GM21423 (cell line): ENCODE results near the gene NFIC.

Experiments
- ATAC-seq: cut with Tn5 transposase; IDR thresholded peaks from one replicate; pipeline ENCODE4 v1.9.1; 2021; ENCODE audit warnings: mild to moderate bottlenecking, moderate library complexity; ENCODE audit not compliant: unreplicated experiment

The NFIC gene

DNA sequence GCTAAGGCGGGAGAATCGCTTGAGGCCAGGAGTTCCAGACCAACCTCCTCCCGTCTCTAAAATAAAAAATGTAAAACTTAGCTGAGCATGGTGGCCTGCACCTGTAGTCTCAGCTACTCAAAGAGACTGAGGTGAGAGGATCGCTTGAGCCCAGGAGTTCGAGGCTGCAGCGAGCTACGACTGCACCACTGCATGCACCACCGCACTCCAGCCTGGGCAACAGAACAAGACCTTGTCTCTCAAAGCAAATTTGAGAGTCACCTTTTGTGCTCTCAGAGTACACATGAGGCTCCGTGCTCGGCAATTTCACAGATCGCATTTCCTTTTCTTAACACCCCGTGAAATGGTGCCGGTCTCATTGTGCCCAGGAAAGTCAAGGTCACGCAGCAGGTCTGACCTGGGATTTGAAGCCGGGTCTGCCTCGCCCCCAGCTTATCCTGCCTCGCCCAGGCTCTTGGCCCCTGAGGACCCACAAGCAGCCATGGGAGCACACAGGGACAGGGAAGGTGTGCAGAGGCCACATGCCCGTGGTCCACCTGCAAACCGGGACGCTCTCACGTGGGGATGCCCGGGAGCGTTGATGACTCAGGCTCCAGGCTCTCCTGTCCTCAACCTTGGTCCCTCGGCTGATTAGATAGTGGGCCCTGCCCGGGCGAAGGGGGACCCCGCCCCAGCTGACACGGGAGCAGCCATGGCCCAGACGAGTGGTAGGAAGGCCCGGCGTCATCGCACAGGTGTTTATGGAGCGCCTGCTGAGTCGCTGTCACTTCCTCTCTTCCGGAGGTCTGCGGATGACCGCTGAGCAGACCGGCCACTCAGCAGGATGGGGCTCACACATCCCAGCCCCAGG, 115.1 kb downstream of the NFIC start:
- no peak for ATAC-seq

DNA sequence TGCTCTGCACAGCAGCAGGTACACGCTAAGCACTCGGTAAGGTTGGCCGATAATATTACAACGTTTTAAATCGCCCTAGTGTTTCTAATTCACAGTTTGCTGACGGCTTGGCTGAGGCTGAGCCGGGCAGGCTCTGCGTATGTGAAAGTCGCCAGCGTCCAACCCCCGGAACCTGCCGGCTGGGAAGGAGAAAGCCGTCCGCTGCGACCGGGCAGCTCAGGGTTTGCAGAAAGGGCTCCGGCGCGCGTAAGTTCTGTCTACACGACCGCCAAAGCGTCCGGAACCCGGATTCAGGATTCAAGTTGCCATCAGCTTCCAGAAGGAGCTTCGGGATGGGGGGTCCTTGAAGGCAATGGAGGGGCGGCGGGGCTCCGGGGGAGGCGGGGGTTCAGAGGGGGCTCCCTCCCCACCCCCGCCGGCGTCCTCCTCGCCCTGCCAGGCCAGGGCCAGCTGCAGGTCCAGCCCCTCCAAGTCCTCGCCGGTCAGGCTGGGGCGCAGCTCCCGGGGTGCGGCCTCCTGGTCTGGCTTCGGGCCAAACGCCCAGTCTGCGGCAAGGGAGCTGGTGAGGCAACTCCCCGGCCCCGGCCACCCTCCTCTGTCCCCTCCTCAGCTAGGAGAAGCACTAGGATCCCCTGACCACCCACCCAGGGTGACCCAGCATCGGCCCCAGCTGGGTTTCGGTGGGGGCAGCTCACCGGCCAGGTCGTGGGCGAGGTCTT, 116.3 kb downstream of the NFIC start:
- no peak for ATAC-seq

DNA sequence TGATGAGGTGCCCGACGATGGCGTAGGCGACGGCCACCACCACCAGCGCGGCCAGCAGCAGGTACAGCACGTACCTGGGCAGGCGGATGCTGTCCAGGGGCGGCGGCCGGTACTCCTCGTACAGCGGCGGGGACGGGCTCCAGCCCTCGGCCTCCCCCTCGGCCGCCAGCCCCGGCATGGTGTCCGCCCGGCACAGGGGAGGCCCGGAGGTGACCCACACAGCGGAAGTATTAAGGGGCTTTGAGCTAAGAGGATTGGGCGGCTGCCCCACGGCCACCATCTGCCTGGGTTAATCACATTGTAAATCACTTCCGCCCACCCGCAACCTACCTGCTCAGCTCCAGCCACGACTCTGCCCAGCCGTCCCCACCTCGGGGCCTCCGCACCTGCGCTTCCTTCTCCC, 116.8 kb downstream of the NFIC start, which contains the start of gene SMIM44:
Gene SMIM44, minus strand, starts transcription at position 216 of the 403 bp plus-strand sequence. Its CDS starts 38 bp downstream, at position 178.
- no peak for ATAC-seq

DNA sequence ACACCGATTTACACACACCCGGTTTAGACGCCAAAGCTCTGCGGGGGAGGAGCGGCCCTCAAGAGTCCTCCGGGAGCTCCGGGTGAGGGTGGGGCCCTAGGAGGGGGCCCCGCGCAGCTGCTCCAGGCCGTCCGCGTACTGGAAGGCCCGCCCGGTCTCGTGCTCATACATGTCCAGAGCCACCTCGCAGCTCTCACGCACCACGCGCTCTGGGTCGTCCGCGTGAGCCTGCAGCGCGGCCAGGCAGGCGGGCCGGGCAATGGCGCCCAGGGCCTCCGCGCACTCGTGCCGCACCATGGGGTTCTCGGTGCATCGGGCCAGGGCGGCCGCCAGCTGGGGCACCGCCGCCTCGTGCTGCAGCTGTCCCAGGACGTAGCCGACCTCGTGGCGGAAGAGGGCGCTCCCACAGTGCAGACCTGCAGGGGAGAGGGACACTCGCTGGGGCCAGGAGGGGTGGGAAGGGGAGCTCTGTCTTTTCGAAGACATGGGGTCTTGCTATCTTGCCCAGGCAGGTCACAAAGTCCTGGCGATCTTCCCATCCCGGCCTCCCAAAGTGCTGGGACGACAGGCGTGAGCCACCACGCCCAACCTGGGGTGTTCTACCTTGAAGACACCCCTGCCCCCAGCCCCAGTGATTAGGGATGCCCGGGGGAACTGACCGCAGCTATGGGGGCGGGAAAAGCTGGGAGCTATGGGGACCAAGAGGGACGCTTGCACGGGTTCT, 125.2 kb downstream of the NFIC start:
- ATAC-seq: no peak

DNA sequence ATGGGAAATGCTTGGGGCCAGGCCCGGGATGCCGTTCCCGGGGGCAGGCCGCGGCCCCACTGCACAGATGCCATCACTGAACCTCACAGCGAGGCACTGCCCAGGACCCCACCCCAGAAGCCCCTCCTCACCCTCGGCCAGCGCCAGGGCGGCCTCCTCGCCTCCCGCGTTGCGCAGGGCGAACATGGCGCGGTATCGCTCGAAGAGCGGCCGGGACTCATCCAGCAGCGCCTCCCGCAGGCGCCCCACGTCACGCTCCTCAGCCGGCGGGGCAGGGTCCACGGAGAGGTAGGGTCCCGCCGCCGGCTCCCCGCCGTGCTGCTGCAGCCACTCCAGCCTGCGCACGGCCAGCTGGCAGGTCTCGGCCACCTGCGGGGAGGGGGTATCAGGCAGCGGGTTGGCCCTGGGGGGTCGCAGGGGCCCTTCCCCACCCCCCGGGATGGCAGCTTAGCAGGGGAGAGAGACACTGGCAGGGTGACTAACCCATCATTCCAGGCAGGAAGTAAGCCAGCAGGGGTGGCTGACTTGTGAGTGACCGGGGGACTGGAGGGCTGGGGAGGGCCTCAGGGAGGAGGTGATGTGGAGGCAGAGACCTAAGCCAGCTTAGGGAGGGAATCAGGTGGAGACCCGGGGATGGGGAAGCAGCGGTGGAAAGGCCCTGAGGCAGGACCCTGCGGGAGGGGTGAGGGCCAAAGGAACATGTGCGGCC, 125.9 kb downstream of the NFIC start:
- ATAC-seq: no peak

DNA sequence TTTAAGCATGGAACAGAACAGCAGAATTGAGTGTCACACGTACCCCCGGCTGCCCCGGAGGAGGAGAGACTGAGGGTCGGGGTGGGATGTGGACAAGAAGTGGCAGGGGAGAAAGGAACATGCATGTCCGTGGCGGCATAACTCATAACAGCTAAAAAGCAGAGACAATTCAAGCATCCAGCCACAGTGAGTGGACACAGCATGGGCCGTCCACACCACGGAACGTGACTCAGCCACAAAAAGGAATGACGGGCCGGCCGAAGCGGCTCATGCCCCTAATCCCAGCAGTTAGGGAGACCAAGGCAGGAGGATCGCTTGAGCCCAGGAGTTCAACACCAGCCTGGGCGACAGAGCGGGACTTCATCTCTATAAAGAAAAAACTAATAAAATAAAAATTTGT, 126.5 kb downstream of the NFIC start:
- ATAC-seq: no peak

DNA sequence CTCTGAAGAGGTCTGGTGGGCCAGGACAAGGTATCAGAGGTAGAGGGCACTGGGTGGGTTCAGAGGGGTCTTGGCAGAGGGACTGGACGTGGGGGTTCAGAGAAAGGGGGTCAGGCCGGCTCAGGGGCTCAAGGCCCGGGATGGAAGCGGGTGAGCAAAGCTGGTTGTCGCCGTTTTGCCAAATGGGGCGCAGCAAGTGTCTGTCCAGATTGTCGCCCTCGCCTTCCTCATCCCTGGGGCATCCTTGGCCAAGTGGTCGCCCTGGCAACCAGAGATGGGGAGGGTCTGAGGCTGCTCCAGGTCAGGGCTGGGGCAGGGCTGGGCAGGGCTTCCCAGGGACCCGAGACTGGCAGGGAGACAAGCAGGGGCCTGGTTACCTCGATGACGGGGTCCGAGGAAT, 127.3 kb downstream of the NFIC start:
- no peak for ATAC-seq

DNA sequence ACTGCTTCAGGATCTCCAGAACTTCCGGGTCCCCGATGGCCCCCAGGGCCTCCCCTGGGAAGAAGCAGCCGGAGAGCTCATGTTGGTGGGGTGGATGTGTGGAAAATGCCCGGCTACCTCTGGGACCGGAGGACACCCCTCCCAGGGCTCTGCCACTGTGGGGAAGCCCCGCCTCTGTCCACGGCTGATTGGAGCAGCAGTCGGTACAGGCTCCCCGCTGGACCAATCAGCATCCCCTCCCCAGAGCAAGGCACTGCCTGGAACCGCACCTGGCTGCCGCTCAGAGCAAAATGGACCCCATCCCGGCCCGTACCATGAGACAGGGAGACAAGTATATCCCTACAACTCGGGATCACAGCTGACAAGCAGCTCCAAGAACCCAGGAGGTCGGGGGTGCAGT, 127.7 kb downstream of the NFIC start:
- ATAC-seq: no peak

DNA sequence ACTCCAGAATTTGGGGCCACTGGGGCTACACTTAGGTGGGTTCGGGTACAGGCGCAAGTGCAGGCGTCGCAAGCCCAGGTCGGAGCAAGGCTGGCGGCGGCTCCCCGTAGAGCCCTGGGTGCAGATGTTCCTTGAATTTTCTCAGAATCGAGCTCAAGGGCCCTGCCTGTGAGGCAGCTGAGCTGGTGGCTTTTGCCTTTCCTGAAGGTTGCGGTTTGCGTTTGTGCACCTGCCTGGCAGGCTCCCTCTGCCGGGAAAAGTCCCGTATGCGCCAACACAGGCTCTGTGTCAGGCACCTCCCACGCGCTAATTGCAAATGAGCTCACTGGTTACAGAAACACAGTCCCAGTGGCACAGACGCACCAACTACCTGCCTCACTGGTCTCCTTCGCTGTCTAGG, 128.2 kb downstream of the NFIC start:
- no peak for ATAC-seq

DNA sequence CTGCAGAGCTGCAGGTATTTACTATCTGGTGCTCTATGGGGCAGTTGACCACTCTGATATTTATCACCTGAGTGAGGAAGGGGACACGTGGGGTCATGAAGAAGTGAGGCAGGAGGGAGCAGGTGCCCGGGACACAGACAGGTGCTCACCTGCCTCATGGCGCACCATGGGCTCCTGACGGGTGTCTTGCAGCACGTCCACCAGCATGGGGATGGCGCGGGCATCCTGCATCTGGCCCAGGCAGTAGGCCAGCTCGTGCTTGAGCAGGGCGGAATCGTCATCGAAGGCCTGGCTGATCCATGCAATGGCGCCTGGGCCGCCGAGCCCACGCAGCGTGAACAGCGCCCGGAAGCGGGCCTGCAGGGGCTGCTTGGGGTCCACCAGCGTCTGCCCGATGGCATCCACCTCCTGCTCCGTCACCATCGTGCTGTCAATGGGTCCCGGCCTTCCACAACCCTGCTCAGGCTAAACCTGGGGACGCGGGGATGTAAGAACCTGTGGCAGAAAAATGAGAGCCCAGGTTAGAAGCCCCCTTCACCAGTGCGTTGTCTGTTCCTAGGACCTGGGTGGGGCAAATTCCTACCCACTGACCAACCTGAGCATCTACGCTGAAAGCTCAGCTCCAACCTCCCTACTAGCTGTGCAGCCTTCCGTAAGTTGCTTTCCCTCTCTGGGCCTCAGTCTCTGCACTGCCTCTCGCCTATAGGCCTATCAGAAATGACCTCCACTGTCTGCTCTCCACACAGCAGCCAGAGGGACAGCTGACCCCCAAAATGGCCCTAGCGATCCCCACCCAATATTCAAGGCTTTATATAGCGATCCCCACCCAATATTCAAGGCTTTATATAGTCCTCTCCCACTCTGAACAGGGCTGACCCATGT, 130.2 kb downstream of the NFIC start:
- ATAC-seq: no peak

DNA sequence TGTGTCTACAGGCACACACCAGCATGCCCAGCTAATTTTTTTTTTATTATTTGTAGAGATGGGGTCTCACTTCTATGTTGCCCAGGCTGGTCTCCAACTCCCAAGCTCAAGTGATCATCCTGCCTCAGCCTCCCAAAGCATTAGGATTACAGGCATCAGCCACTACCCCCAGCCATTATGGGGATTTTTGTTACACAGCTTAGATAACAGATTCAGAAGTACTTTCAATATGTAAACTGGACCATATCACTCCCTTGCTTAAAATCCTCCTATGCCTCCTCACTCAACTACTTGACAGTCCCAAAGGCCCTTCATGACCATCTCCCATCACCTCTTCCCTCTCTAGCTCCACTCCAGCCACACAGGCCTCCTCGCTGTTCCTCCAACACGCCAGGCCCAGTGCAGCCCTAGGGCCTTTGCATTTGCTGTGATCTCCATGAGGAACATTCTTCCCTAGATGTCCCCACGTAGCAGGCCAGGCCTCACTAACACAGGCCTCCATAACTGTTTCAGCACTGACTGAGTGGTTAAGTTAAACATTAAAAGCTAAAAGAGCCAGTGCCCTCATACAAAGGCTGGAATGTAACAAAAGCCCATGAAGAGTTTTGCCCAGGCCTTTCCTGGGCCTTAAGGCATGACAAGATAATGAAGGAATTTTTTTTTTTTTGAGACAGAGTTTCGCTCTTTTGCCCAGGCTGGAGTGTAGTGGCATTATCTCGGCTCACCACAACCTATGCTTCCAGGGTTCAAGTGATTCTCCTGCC, 131.6 kb downstream of the NFIC start:
- ATAC-seq: no peak

DNA sequence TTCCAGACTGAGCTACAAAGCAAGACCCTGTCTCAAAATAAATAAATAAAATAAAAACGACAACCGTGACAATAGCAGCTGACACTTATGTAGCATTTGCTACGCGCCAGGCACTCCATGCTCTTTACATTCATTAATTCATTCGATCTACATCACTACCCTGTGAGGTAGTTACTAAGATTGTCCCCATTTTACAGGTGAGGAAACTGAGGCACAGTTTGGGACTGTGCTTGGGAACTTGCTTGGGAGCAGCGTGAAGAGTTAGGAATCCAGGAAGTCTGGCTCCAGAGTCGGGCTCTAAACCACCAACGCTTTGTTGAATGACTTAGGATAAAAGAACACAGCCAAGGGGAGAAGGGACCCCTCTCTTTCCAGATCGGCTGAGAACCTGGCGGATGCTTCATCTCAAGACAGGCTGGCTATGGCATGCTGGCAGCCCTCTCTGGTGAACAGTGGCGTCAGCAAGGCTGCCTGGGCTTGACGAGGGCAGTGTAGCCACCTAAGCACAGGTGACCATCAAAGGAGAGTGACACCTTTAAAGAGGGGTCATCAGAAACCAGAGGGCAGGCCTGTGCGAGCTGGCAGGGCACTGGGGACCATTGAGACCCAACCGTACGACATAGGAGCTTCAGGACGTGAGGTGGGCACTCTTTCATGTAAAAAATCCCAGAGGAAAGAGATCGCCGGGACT, 133.5 kb downstream of the NFIC start:
- no peak for ATAC-seq

DNA sequence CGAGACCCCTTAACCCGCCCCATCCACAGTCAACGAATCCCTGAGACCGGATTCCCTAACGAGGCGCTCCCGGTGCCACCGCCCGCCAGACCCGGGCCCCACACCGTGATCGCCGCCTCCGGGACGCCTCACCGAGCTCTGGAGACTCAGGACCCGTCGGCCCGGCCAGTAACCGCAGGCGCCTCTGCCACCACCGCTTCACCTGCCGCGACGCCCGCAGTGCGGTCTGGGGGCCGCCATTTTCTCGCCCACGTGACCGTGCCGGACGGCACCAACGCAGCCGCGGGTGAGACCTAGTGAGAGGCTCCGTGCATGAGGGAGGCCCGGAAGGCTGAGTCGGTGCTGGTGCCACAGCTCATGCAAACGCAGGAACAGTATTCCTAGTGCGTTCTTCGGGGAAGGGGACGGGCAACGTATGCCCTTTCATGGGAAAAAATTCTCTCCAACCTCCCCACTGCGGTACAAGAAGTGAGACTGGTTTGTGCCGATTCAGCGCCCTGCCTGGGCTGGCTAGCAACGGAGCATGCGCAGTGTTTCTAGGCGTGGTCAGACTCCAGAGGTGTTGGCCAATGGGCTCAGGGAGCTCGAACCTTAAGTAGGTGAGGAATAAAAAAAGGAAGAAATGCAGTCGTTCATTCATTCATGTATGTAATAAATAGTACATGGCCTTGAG, 134.2 kb downstream of the NFIC start, which contains the start of gene DOHH:
Gene DOHH, minus strand, starts transcription at position 246 of the 673 bp plus-strand sequence. CDS start 3,860 bp downstream, outside the sequence.
- ATAC-seq: peak; percentile 73

DNA sequence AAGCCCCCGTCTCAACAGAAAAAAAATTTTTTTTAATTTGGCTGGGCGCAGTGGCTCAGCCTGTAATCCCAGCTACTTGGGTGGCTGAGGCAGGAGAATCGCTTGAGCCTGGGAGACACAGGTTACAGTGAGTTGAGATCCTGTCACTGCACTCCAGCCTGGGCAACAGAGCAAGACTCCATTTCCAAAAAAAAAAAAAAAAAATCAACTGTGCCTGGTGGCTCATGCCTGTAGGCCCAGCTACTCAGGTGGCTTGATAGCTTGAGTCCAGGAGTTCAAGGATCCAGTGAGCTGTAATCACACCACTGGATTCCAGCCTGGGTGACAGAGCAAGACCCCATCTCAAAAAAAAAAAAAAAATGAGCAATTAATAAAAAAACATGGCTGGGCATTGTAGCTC, 135.4 kb downstream of the NFIC start:
- ATAC-seq: no peak

DNA sequence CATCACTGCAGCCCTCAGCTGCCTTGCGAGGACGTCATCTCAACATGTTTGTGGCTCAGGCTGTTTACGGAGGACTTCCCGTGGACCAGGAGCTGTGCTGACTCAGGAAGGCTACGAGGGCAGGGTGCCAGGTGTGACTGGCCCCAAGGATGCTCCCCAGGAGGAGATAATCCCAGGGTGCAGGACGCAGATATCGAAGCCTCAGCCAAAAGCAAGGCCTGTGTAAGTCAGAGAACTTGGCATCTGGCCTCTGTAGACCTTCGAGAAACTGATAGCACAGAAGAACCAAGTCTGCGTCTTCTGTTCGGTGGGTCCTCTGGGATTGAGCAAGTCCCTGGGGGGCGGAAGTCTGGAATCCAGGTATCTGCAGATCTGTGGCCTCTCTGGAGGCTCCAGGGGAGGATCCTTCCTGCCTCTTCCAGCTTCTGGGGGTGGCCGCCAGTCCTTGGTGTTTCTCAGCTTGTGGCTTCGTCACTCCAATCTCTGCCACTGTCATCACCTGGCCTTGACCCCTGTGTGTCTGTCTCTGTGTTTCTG, 136.7 kb downstream of the NFIC start:
- no peak for ATAC-seq

DNA sequence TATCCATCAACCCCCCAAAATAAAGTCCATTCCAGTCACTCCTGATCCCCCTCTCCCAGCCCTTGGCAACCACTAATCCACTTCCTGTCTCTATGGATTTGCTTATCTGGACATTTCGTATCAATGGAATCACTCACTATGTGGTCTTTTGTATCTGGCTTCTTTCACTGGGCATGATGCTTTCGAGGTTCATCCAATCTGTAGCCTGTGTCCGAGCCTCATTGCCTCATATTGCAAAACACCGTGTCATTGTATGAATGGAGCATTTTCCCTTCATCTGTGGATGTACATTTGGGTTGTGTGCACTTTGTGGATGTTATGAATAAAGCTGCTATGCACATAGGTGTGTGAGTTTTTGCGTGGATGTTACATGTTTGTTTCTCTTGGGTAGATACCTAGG, 138.4 kb downstream of the NFIC start:
- no peak for ATAC-seq

DNA sequence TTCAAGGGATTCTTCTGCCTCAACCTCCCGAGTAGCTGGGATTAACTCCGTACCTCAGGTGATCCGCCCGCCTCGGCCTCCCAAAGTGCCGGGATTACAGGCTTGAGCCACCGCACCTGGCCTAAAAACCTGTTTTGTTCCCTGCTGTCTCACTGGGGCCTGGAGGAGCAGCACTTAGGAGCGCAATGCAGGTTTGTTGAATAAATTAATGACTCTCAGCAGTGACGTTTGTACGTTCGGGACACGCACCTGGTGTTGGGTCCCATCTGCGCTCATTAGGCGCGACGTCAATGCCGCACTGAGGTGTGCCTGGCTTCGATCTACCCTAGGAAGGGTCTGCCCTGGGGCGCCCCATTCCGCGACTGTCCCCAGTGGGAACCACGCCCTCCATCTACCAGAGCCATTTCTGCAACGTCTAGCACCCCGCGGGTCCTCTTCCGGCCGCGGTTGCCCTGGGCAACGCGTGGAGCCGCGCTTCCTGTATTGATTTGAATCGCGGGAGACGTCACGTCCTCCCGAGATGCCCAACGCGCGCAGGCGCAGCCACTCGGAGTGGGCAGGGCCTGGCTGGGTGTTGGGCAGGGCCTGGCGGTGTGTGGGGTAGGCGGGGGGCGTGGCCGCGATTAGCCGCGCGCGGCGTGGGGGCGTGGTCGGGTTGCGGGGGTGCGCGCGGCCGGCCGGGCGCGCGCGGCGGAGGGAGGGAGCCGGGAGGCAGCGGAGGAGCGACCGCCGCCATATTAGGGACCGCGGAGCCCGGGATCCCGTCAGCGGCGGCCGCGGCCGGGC, 139.4 kb downstream of the NFIC start, which contains the start of gene FZR1:
Gene FZR1, plus strand, starts transcription at position 714 of the 786 bp plus-strand sequence. CDS start 16,679 bp downstream, outside the sequence.
- peak; percentile 87 for ATAC-seq
